ENCODE data around the gene ERI3. TPM values are rescaled to one million over a fixed set of nuclear protein-coding genes. Genes with fewer than 3 reads are reported as not detected.
A peak's percentile ranks its signal among the peaks of the same experiment; 100 is the strongest.

The ERI3 gene
- total and polyA plus RNA-seq, 7 donors = 50.4 to 96.8 (median 59.5) TPM

DNA sequence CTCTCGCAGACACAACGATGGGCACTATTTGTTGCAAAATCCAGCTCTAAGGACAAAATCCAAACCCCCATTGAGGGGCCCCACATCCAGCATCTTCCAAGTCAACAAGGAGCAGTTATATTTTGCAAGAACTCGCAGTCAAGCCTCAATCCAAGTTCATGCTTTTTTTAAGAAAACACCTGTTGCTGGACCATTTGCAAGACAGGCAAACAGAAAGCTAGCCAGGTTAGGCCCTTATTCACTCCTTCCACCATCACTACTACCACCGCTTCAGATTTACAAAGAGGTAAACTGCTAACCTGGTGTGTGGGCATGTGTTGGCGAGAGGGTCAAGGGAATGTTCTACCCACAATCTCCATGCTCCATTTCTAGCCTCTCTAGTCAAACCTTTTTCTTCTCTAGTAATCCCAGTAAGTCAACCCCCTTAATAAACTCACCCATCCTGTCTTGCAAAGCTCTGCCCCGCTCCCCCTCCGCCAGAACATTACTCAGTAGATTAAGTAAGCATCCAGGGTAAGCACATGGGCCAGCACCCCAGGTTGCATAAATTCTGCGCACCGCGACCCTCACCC lies 703 bp downstream of the ERI3 start:
- WGBS, 3 donors = 38 to 41% (median 38%) methylated on average over 10 of the region's 10 CpGs
- Histone ChIP-seq H3K36me3 (ENCODE audit: insufficient read depth in 1 of 2, low read depth in 1 of 2) (peaks cover 0 to 4% of the 10 kb centered on the region in 2 donors), H3K4me3 (peak overlapping the region; percentile 85), H3K4me1 (peaks cover 23% of the 10 kb centered on the region), H3K9me3 (no peaks in the 10 kb centered on the region), H3K27ac (peak overlapping the region; percentile 79), H3K27me3 (ENCODE audit: insufficient read depth in 3 of 3, low read length in 2 of 3) (no peaks in the 10 kb centered on the region)
- ATAC-seq (peak in 1 of 4 donors; percentile 6), DNase-seq (peak in 1 of 2 donors; percentile 53)
- intact Hi-C loops (cut with DNase I) = no loop called here
- TF ChIP-seq, protein P1, sequence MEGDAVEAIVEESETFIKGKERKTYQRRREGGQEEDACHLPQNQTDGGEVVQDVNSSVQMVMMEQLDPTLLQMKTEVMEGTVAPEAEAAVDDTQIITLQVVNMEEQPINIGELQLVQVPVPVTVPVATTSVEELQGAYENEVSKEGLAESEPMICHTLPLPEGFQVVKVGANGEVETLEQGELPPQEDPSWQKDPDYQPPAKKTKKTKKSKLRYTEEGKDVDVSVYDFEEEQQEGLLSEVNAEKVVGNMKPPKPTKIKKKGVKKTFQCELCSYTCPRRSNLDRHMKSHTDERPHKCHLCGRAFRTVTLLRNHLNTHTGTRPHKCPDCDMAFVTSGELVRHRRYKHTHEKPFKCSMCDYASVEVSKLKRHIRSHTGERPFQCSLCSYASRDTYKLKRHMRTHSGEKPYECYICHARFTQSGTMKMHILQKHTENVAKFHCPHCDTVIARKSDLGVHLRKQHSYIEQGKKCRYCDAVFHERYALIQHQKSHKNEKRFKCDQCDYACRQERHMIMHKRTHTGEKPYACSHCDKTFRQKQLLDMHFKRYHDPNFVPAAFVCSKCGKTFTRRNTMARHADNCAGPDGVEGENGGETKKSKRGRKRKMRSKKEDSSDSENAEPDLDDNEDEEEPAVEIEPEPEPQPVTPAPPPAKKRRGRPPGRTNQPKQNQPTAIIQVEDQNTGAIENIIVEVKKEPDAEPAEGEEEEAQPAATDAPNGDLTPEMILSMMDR (IDR thresholded peaks at IDR 0.05) = no peak

DNA sequence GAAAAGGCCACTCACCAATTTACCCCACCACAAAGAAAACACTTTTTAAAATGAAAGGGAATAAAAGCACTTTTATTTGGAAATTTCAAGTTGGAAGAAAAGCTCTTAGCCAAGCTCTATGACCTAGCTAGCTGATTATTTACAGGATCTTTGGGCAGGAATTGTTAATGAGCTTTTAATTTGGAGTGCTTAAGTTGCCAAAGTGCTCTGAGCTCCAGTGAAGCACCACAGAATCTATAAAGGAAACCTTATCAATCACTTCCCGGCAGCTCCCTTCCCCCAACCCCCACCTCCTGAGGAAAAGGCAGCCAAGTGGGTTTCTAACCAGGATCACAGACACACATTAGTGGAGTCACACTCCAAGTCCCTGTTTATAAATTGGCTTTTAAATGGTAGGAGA lies 1.5 kb downstream of the ERI3 start:
- Histone ChIP-seq H3K36me3 (ENCODE audit: insufficient read depth in 1 of 2, low read depth in 1 of 2) (peaks cover 0 to 4% of the 10 kb centered on the region in 2 donors), H3K4me1 (peaks cover 23% of the 10 kb centered on the region), H3K27me3 (ENCODE audit: insufficient read depth in 3 of 3, low read length in 2 of 3) (no peaks in the 10 kb centered on the region), H3K4me3 (peak overlapping the region; percentile 85), H3K27ac (no peak overlapping the region), H3K9me3 (no peaks in the 10 kb centered on the region)
- ATAC-seq (no peak), DNase-seq (no peak)
- 43 to 64% (median 59%) methylated on average over 1 of the region's 1 CpG for WGBS, 3 donors
- TF ChIP-seq, protein P1 (IDR thresholded peaks at IDR 0.05) = no peak
- intact Hi-C loops (cut with DNase I) = no loop called here

DNA sequence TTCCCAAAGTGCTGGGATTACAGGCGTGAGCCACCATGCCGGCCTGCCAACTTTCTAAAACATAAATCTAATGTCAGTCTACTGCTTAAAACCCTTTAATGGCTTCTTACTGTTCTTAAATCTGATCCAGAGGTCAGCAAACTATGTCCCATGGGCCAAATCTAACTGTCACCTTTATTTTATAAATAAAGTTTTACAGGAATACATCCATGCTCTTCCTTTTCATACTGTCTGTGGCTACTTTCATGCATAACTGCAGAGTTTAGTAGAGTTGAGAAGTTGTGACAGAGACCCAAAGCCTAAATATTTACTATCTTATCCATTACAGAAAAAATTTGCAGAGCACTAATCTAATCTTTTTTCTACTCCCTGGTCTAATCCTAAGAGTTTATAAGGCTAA lies 3.8 kb downstream of the ERI3 start:
- no peaks in the 10 kb centered on the region for H3K9me3 ChIP-seq
- TF ChIP-seq, protein P1 (IDR thresholded peaks at IDR 0.05) = no peak
- 52 to 73% (median 68%) methylated on average over 2 of the region's 2 CpGs for WGBS, 3 donors
- ATAC-seq = no peak
- no peak for DNase-seq
- no peak overlapping the region for H3K27ac ChIP-seq
- intact Hi-C loops (cut with DNase I) = no loop called here
- peaks cover 3 to 9% of the 10 kb centered on the region in 2 donors for H3K36me3 ChIP-seq (ENCODE audit: insufficient read depth in 1 of 2, low read depth in 1 of 2)
- H3K4me3 ChIP-seq = no peak overlapping the region
- no peaks in the 10 kb centered on the region for H3K27me3 ChIP-seq (ENCODE audit: insufficient read depth in 3 of 3, low read length in 2 of 3)
- peaks cover 30% of the 10 kb centered on the region for H3K4me1 ChIP-seq

DNA sequence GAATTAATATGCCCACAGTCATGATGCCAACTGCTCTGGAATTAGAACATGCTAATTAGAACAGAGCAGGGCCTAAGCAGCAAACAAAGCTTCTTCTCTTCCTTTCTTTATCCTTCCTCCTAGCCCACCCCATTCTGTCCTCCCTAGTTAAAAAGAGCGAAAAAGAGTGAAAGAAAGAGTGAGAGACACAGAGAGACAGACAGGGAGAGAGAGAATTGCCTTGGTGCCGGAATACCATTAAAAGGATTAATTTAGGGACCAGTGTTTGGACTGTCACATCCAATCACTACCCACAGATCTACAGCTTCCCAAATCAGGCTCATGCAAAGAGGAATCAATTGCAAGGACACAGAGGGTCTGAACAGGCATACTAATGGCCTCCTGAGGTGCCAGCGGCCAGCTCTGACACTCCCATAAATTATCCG lies 7.0 kb downstream of the ERI3 start:
- WGBS, 3 donors = 87 to 91% (median 88%) methylated on average over 4 of the region's 4 CpGs
- intact Hi-C loops (cut with DNase I) = no loop called here
- H3K4me1 ChIP-seq = peaks cover 27% of the 10 kb centered on the region
- peaks cover 3 to 9% of the 10 kb centered on the region in 2 donors for H3K36me3 ChIP-seq (ENCODE audit: insufficient read depth in 1 of 2, low read depth in 1 of 2)
- ATAC-seq = no peak
- TF ChIP-seq, protein P1 (IDR thresholded peaks at IDR 0.05) = no peak
- no peak overlapping the region for H3K4me3 ChIP-seq
- H3K9me3 ChIP-seq = no peaks in the 10 kb centered on the region
- no peaks in the 10 kb centered on the region for H3K27me3 ChIP-seq (ENCODE audit: insufficient read depth in 3 of 3, low read length in 2 of 3)
- DNase-seq = no peak
- H3K27ac ChIP-seq = no peak overlapping the region

DNA sequence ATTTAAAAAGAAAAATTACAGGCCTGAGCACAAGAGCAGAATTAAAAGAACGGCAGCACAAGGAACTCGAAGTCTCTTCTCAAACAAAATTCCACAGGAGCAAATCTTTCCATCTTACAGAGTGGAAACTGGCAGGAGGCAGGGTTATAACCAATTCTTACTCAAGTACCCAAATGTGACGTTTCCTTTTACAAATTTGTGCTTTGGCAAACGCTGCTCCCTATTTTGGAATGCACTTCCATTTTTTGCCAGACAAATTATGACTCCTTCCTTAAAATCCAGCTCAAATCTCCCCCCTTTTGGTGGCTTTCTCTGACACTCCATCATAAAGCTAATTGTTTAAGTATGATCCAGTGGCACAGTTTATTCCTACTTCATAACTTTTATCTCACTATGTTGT lies 7.8 kb downstream of the ERI3 start:
- TF ChIP-seq, protein P1 (IDR thresholded peaks at IDR 0.05) = no peak
- intact Hi-C loops (cut with DNase I) = no loop called here
- DNase-seq (no peak), ATAC-seq (no peak)
- 32 to 48% (median 40%) methylated on average over 4 of the region's 4 CpGs for WGBS, 3 donors
- H3K36me3 ChIP-seq (ENCODE audit: insufficient read depth in 1 of 2, low read depth in 1 of 2) = peaks cover 3 to 9% of the 10 kb centered on the region in 2 donors
- H3K27ac ChIP-seq = no peak overlapping the region
- no peak overlapping the region for H3K4me3 ChIP-seq
- no peaks in the 10 kb centered on the region for H3K9me3 ChIP-seq
- peaks cover 24% of the 10 kb centered on the region for H3K4me1 ChIP-seq
- no peaks in the 10 kb centered on the region for H3K27me3 ChIP-seq (ENCODE audit: insufficient read depth in 3 of 3, low read length in 2 of 3)

All from psoas muscle (tissue), 8 donors.